Vagina (tissue), 2 donors: ENCODE data around the gene EIPR1. TPM values are rescaled to one million over a fixed set of nuclear protein-coding genes. Genes with fewer than 3 reads are reported as not detected.
A peak's percentile ranks its signal among the peaks of the same experiment; 100 is the strongest.

Experiments
- DNase-seq, 2 donors: peaks; one replicate each; pipeline ENCODE4 v3.0.0-alpha.2; 2017; ENCODE audit errors: extremely low spot score in 2 of 2
- H3K27ac ChIP-seq: fragments of 200-600 bp; sonication (generic); one replicate; pipeline ENCODE4 v1.5.1; 2019
- H3K27me3 ChIP-seq: fragments of 200-600 bp; sonication (generic); one replicate; pipeline ENCODE4 v1.5.1; 2019
- H3K36me3 ChIP-seq, 2 donors: fragments of 200-600 bp; sonication (generic); one replicate each; pipeline ENCODE4 v1.5.1; 2017 to 2019
- H3K4me1 ChIP-seq: fragments of 200-600 bp; sonication (generic); one replicate; pipeline ENCODE4 v1.5.1; 2019
- H3K4me3 ChIP-seq, 2 donors: fragments of 200-600 bp; sonication (generic); 1 replicate in 1 of 2; 2 replicates in 1 of 2; pipeline ENCODE4 v1.5.1; 2016 to 2019
- H3K9me3 ChIP-seq: fragments of 200-600 bp; sonication (generic); one replicate; pipeline ENCODE4 v1.5.1; 2019
- CTCF ChIP-seq, 3 experiments: fragments of 450-650 bp in 2 of 3; fragments of 200-600 bp in 1 of 3; sonication (generic) in 1 of 3; IDR thresholded peaks; one replicate each; pipeline ENCODE4 v1.5.1; 2017 to 2019; ENCODE audit warnings: antibody characterized with exemption in 3 of 3, mild to moderate bottlenecking in 2 of 3, moderate library complexity in 2 of 3
- POLR2A ChIP-seq, 2 donors: fragments of 450-650 bp; IDR thresholded peaks; one replicate each; pipeline ENCODE4 v1.6.1; 2017; ENCODE audit warnings: antibody characterized with exemption in 2 of 2, mild to moderate bottlenecking in 2 of 2, moderate library complexity in 2 of 2
- POLR2AphosphoS5 ChIP-seq, 2 donors: sonication (generic); formaldehyde crosslinking; IDR thresholded peaks; one replicate each; pipeline ENCODE4 v1.9.0; 2017; ENCODE audit warnings: antibody characterized with exemption in 2 of 2, mild to moderate bottlenecking in 2 of 2, low read depth in 1 of 2; ENCODE audit not compliant: insufficient read depth in 1 of 2
- intact Hi-C: fragments of 100-400 bp; cut with DNase I; formaldehyde crosslinking; loops from one replicate; pipeline ENCODE4 v1.15.1; 2023
- total RNA-seq: library from RNA; depleted of rRNA; stranded (reverse); fragments of >200 nt; gene quantifications from one replicate; pipeline ENCODE4 v1.2.3, GENCODE V29; 2016

Gene EIPR1
- total RNA-seq, result 39.8 TPM

GRCh38 chr2:3377612-3378432, at the start of gene EIPR1:
TSS of gene EIPR1 (minus strand) at chr2:3377818. CDS start at chr2:3377689, 129 bp downstream.
- TF ChIP-seq CTCF (IDR thresholded peaks at IDR 0.05), result peak in 1 of 3 experiments; percentile 5
- peak in 1 of 2 donors; percentile 61 for TF ChIP-seq POLR2A (IDR thresholded peaks at IDR 0.05)
- TF ChIP-seq POLR2AphosphoS5 (IDR thresholded peaks at IDR 0.05; ENCODE audit: insufficient read depth in 1 of 2, low read depth in 1 of 2), result peak; percentile 96 to 100
- DNase-seq, result peak in 1 of 2 donors; percentile 98
- peak within 1 kb of the TSS; percentile 74 for H3K27ac ChIP-seq
- H3K4me1 ChIP-seq, result peaks cover 42% of the 10 kb centered on the region
- peak within 1 kb of the TSS; percentile 67 to 88 for H3K4me3 ChIP-seq
- no peaks in the 10 kb centered on the region for H3K36me3 ChIP-seq
- intact Hi-C loops, result no loop called here
- H3K9me3 ChIP-seq, result no peaks in the 10 kb centered on the region
- H3K27me3 ChIP-seq, result no peaks in the 10 kb centered on the region

- H3K4me1 ChIP-seq, result no peaks in the 10 kb centered on the region
- TF ChIP-seq POLR2AphosphoS5 (IDR thresholded peaks at IDR 0.05; ENCODE audit: insufficient read depth in 1 of 2, low read depth in 1 of 2) (no peak), POLR2A (IDR thresholded peaks at IDR 0.05) (no peak), CTCF (IDR thresholded peaks at IDR 0.05) (no peak)
- intact Hi-C loops, result loop anchor here (10.0 kb wide), 1 partner anchor 228 kb away; the partner anchor contains the start of gene ALLC
- H3K27ac ChIP-seq, result no peak overlapping the region
- no peak for DNase-seq
- peaks cover 0 to 29% of the 10 kb centered on the region in 2 donors for H3K36me3 ChIP-seq
- no peak overlapping the region for H3K4me3 ChIP-seq
- no peaks in the 10 kb centered on the region for H3K27me3 ChIP-seq
- no peaks in the 10 kb centered on the region for H3K9me3 ChIP-seq
Observed at GRCh38 chr2:3427272-3427671, 49.7 kb upstream of the EIPR1 start.

- no peak overlapping the region for H3K4me3 ChIP-seq
- H3K27me3 ChIP-seq, result no peaks in the 10 kb centered on the region
- no peaks in the 10 kb centered on the region for H3K9me3 ChIP-seq
- H3K4me1 ChIP-seq, result no peaks in the 10 kb centered on the region
- peak in 1 of 2 donors; percentile 67 for DNase-seq
- H3K27ac ChIP-seq, result no peak overlapping the region
- H3K36me3 ChIP-seq, result peaks cover 0 to 29% of the 10 kb centered on the region in 2 donors
- TF ChIP-seq POLR2A (IDR thresholded peaks at IDR 0.05) (no peak), POLR2AphosphoS5 (IDR thresholded peaks at IDR 0.05; ENCODE audit: insufficient read depth in 1 of 2, low read depth in 1 of 2) (no peak), CTCF (IDR thresholded peaks at IDR 0.05) (no peak)
- intact Hi-C loops, result loop anchor here (10.0 kb wide), 1 partner anchor 228 kb away; the partner anchor contains the start of gene ALLC
Observed at GRCh38 chr2:3426615-3427014, 49.0 kb upstream of the EIPR1 start.

- intact Hi-C loops, result loop anchor here (10.0 kb wide), 1 partner anchor 231 kb away; the partner anchor contains the start of gene ALLC
- no peak overlapping the region for H3K4me3 ChIP-seq
- TF ChIP-seq POLR2AphosphoS5 (IDR thresholded peaks at IDR 0.05; ENCODE audit: insufficient read depth in 1 of 2, low read depth in 1 of 2), result no peak
- no peak for TF ChIP-seq POLR2A (IDR thresholded peaks at IDR 0.05)
- no peak for TF ChIP-seq CTCF (IDR thresholded peaks at IDR 0.05)
- no peak for DNase-seq
- no peak overlapping the region for H3K27ac ChIP-seq
- H3K36me3 ChIP-seq, result peaks cover 0 to 38% of the 10 kb centered on the region in 2 donors
- H3K9me3 ChIP-seq, result no peaks in the 10 kb centered on the region
- no peaks in the 10 kb centered on the region for H3K27me3 ChIP-seq
- no peaks in the 10 kb centered on the region for H3K4me1 ChIP-seq
Observed at GRCh38 chr2:3424171-3424795, 46.7 kb upstream of the EIPR1 start.
